Measurements from ENCODE around the gene CUEDC1.
A peak's percentile ranks its signal among the peaks of the same experiment; 100 is the strongest.

CUEDC1 gene

GRCh38 chr17:57873261-57874057 lies 81.8 kb downstream of the CUEDC1 start:
- Histone ChIP-seq H3K4me3 (peak overlapping the region; percentile 52), H3K4me1 (peaks cover 97% of the 10 kb centered on the region), H3K27ac (peak overlapping the region; percentile 99), H3K9ac (peak overlapping the region; percentile 86), H3K27me3 (no peaks in the 10 kb centered on the region), H4K20me1 (no peaks in the 10 kb centered on the region), H3K9me3 (no peaks in the 10 kb centered on the region), H3K4me2 (peak overlapping the region; percentile 96), H3K36me3 (no peaks in the 10 kb centered on the region)
- TF ChIP-seq Cebpa-rat (IDR thresholded peaks at IDR 0.05) = no peak

GRCh38 chr17:57872536-57872935 lies 82.7 kb downstream of the CUEDC1 start:
- H4K20me1 ChIP-seq = no peaks in the 10 kb centered on the region
- H3K36me3 ChIP-seq = no peaks in the 10 kb centered on the region
- peak overlapping the region; percentile 99 for H3K27ac ChIP-seq
- no peaks in the 10 kb centered on the region for H3K27me3 ChIP-seq
- H3K9me3 ChIP-seq = no peaks in the 10 kb centered on the region
- H3K4me1 ChIP-seq = peaks cover 95% of the 10 kb centered on the region
- H3K4me3 ChIP-seq = peak overlapping the region; percentile 52
- no peak for TF ChIP-seq Cebpa-rat (IDR thresholded peaks at IDR 0.05)
- peak overlapping the region; percentile 86 for H3K9ac ChIP-seq
- peak overlapping the region; percentile 96 for H3K4me2 ChIP-seq

GRCh38 chr17:57871863-57872262 lies 83.3 kb downstream of the CUEDC1 start:
- no peaks in the 10 kb centered on the region for H3K27me3 ChIP-seq
- H3K9ac ChIP-seq = peak overlapping the region; percentile 86
- peak overlapping the region; percentile 52 for H3K4me3 ChIP-seq
- no peak for TF ChIP-seq Cebpa-rat (IDR thresholded peaks at IDR 0.05)
- H3K4me1 ChIP-seq = peaks cover 95% of the 10 kb centered on the region
- no peaks in the 10 kb centered on the region for H3K36me3 ChIP-seq
- H3K27ac ChIP-seq = peak overlapping the region; percentile 99
- no peaks in the 10 kb centered on the region for H3K9me3 ChIP-seq
- no peaks in the 10 kb centered on the region for H4K20me1 ChIP-seq
- peak overlapping the region; percentile 96 for H3K4me2 ChIP-seq

GRCh38 chr17:57871155-57871554 lies 84.1 kb downstream of the CUEDC1 start:
- Histone ChIP-seq H3K4me1 (peaks cover 95% of the 10 kb centered on the region), H3K36me3 (no peaks in the 10 kb centered on the region), H4K20me1 (no peaks in the 10 kb centered on the region), H3K27me3 (no peaks in the 10 kb centered on the region), H3K4me2 (peak overlapping the region; percentile 96), H3K9me3 (no peaks in the 10 kb centered on the region), H3K9ac (peak overlapping the region; percentile 86), H3K4me3 (no peak overlapping the region), H3K27ac (peak overlapping the region; percentile 99)
- TF ChIP-seq Cebpa-rat (IDR thresholded peaks at IDR 0.05) = no peak

GRCh38 chr17:57870283-57870635 lies 85.0 kb downstream of the CUEDC1 start:
- TF ChIP-seq Cebpa-rat (IDR thresholded peaks at IDR 0.05) = no peak
- H3K4me3 ChIP-seq = no peak overlapping the region
- no peaks in the 10 kb centered on the region for H3K27me3 ChIP-seq
- H3K27ac ChIP-seq = peak overlapping the region; percentile 99
- H3K9ac ChIP-seq = peak overlapping the region; percentile 86
- H3K9me3 ChIP-seq = no peaks in the 10 kb centered on the region
- no peaks in the 10 kb centered on the region for H3K36me3 ChIP-seq
- no peaks in the 10 kb centered on the region for H4K20me1 ChIP-seq
- peak overlapping the region; percentile 96 for H3K4me2 ChIP-seq
- H3K4me1 ChIP-seq = peaks cover 95% of the 10 kb centered on the region

GRCh38 chr17:57869617-57870282 lies 85.5 kb downstream of the CUEDC1 start:
- TF ChIP-seq Cebpa-rat (IDR thresholded peaks at IDR 0.05) = no peak
- no peaks in the 10 kb centered on the region for H3K9me3 ChIP-seq
- H3K4me3 ChIP-seq = no peak overlapping the region
- no peaks in the 10 kb centered on the region for H3K27me3 ChIP-seq
- peak overlapping the region; percentile 99 for H3K27ac ChIP-seq
- peak overlapping the region; percentile 96 for H3K4me2 ChIP-seq
- peak overlapping the region; percentile 86 for H3K9ac ChIP-seq
- H4K20me1 ChIP-seq = no peaks in the 10 kb centered on the region
- H3K4me1 ChIP-seq = peaks cover 95% of the 10 kb centered on the region
- H3K36me3 ChIP-seq = no peaks in the 10 kb centered on the region

GRCh38 chr17:57868910-57869616 lies 86.1 kb downstream of the CUEDC1 start:
- no peaks in the 10 kb centered on the region for H3K36me3 ChIP-seq
- no peaks in the 10 kb centered on the region for H3K27me3 ChIP-seq
- H3K9me3 ChIP-seq = no peaks in the 10 kb centered on the region
- peak overlapping the region; percentile 96 for H3K4me2 ChIP-seq
- peak overlapping the region; percentile 86 for H3K9ac ChIP-seq
- H3K4me1 ChIP-seq = peaks cover 98% of the 10 kb centered on the region
- no peaks in the 10 kb centered on the region for H4K20me1 ChIP-seq
- TF ChIP-seq Cebpa-rat (IDR thresholded peaks at IDR 0.05) = no peak
- no peak overlapping the region for H3K4me3 ChIP-seq
- peak overlapping the region; percentile 99 for H3K27ac ChIP-seq

GRCh38 chr17:57868007-57868909 lies 87.0 kb downstream of the CUEDC1 start:
- H3K9me3 ChIP-seq = no peaks in the 10 kb centered on the region
- H3K4me2 ChIP-seq = peak overlapping the region; percentile 96
- H3K27me3 ChIP-seq = no peaks in the 10 kb centered on the region
- no peaks in the 10 kb centered on the region for H3K36me3 ChIP-seq
- H4K20me1 ChIP-seq = no peaks in the 10 kb centered on the region
- TF ChIP-seq Cebpa-rat (IDR thresholded peaks at IDR 0.05) = peak; percentile 54; the same call in 1 of the 2 replicates
- peak overlapping the region; percentile 99 for H3K27ac ChIP-seq
- peak overlapping the region; percentile 86 for H3K9ac ChIP-seq
- peaks cover 98% of the 10 kb centered on the region for H3K4me1 ChIP-seq
- H3K4me3 ChIP-seq = peak overlapping the region; percentile 50

GRCh38 chr17:57867126-57867525 lies 88.1 kb downstream of the CUEDC1 start:
- TF ChIP-seq Cebpa-rat (IDR thresholded peaks at IDR 0.05) = no peak
- Histone ChIP-seq H3K36me3 (no peaks in the 10 kb centered on the region), H3K4me2 (peak overlapping the region; percentile 96), H3K27ac (peak overlapping the region; percentile 99), H3K4me1 (peaks cover 98% of the 10 kb centered on the region), H3K9ac (peak overlapping the region; percentile 86), H3K9me3 (no peaks in the 10 kb centered on the region), H3K27me3 (no peaks in the 10 kb centered on the region; the same call in 1 of the 2 replicates), H3K4me3 (no peak overlapping the region; the same call in 1 of the 2 replicates), H4K20me1 (no peaks in the 10 kb centered on the region)

All from BLaER1 (cell line).